ENCODE measurements around the gene THAP5.

THAP5 gene, protein sequence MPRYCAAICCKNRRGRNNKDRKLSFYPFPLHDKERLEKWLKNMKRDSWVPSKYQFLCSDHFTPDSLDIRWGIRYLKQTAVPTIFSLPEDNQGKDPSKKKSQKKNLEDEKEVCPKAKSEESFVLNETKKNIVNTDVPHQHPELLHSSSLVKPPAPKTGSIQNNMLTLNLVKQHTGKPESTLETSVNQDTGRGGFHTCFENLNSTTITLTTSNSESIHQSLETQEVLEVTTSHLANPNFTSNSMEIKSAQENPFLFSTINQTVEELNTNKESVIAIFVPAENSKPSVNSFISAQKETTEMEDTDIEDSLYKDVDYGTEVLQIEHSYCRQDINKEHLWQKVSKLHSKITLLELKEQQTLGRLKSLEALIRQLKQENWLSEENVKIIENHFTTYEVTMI

DNA sequence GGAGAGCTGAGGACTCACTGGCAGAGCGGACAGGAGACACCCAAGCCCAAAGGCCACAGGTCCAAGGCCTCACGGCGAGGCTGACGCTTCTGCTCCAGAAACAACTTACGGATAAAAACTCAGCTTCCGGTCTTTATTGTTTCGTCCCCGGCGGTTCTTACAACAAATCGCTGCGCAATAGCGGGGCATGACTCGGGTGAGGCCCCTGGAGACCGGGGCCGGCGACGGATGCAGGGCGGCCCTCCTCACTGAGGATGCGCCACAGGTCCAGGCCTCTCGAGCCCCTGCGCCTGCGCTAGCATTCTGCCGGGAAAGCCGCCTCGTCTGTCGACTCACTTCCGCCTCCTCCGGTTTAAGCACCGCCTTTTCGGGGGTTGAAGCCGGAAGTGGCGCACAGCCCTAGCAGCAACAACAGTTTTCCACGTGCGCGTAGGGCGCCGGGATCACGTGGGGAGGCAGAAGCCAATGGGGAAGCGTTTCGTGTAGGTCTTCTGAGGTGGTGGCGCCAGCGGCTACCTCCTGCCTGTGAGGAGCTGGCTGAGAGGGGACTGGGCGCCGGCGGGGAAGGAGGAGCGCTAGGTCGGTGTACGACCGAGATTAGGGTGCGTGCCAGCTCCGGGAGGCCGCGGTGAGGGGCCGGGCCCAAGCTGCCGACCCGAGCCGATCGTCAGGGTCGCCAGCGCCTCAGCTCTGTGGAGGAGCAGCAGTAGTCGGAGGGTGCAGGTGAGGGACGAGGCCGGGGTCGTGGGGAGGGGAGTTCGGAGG is at the start of gene THAP5, which contains the start of gene DNAJB9:
TSS of gene THAP5 (minus strand) at position 326 of the 765 bp plus-strand sequence. CDS start at position 189, 137 bp downstream.
TSS of gene DNAJB9 (plus strand) at position 494 of the 765 bp plus-strand sequence. CDS start 1,853 bp downstream, outside the sequence.
- in situ Hi-C loops (cut with MboI; ENCODE audit: low sequenced_read_pairs): no loop called here

DNA sequence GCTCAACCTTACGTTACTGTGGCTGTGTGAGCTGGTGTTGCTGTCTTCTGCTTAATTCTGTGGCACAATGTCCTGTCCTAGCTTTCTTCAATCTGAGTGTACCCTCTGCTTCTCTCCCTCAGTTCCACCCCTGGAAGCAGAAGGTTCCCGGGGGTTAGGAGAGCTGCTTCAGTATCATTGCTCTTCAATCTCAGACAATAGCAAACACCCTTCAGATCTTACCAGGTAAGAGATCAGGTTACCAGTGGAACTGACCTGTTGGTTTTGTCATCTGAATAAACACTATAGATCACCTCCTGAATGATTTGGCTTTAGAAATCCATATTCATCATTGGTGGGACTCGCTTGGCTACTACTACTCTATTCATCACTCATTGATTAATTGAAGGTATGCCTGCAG is 48.5 kb upstream of the THAP5 start:
- in situ Hi-C loops (cut with MboI; ENCODE audit: low sequenced_read_pairs): no loop called here

DNA sequence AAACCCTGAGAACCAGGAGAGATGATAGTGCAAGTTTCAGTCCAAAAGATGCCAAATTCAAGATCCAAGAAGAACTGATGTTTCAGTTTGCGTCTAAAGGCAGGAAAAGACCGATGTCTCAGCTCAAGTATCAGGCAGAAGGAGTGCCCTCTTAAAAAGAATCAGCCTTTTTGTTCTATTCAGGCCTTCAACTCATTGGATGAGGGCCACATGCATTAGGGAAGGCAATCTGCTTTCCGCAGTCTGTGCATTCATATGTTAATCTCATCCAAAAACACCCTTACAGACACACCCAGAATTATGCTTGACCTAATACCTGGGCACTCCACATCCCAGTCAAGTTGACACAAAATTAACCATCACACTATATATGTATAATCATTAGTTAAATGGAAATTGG is 45.4 kb upstream of the THAP5 start:
- in situ Hi-C loops (cut with MboI; ENCODE audit: low sequenced_read_pairs): no loop called here

DNA sequence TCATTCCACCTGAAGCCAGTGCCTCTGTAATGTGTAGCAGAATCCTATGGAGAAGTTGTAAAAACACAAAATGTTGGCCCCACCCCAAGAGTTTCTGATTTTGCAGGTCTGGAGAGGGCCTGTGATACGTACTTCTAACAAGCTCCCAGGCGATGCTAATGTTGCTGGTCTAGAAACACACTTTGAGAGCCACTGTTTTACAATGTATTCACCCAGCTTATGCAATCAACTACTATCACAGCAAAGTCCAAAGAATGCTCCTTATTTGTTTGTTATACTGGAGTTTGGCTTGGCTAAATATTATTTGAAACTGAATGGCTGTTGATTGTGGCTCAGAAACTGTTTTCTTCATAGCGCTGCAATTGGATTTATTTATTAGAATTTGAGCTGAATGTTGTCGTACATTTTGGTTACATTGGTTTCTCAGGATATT is 44.5 kb upstream of the THAP5 start:
- in situ Hi-C loops (cut with MboI; ENCODE audit: low sequenced_read_pairs): no loop called here

DNA sequence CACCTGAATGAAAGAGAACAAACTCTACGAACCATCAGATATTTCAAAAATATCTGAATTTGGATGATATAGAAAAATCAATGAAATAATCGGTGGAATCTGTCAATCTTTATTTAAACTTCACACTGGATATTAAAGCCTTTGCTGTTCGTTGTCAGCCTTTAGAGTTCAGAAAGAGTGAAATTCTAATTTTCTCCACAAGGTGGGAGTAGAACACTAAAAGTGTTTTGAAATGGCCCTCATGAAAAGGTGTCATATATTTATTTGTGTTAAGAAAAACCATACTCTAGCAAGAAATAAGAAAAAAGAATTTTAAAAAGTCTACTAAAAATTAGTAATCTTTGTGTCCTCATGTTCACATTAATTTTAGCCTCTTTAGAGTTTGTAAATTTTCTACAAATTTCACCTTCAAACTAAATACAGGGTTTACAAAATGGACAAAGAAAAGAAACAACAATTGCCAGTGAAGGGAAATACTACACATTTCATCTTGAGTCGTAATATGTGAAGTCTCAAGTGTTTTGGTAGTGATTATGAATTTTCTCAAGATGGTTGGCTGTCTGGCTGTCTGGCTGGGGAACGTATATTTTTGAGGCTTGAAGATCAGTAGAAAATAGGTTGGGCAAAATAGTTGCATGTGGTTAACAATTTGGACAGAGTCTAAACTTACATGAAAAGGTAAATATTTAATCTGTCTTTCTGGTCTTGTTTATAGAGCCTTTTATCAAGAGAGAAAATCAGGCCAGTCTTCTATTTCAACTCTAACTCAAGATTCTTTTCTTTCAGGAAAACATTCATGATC is 43.8 kb upstream of the THAP5 start:
- in situ Hi-C loops (cut with MboI; ENCODE audit: low sequenced_read_pairs): no loop called here

DNA sequence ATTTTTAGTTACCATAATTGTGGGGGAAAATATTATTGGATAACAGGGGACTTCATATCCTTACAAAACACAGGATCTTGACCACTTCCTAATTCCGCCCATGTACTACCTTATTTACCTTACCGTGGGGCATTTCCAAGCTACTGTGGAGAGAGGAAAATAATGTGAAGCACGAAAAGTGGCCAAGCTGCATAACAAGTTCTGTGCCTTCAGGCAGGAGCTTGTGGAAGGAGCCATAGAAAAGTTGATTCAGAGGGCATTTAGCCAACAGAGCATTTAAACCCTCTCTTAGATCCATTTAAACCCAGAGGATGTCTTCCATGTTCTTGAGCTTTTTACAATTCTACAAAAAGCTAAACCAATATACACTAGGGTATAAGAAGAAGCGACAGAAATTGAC is 41.8 kb upstream of the THAP5 start:
- in situ Hi-C loops (cut with MboI; ENCODE audit: low sequenced_read_pairs): no loop called here

DNA sequence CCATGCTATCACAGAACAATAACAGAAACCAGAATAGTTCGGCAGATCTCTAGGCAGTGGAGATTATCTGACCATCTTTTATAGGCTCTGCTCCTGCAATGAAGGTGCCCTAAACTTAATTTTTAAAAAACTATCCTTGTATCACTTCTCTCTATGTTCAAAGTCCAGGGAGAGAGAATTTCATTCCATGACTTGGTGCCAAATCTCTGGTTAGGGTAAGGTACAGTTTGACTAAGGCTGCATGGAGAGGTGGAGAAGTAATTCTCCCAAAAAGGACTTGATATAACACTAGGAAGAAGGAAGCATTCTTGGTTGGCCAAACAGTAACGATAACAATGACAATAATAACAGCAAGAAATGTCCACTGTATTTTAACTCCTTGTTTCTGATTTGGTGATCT is 40.1 kb upstream of the THAP5 start:
- in situ Hi-C loops (cut with MboI; ENCODE audit: low sequenced_read_pairs): no loop called here

DNA sequence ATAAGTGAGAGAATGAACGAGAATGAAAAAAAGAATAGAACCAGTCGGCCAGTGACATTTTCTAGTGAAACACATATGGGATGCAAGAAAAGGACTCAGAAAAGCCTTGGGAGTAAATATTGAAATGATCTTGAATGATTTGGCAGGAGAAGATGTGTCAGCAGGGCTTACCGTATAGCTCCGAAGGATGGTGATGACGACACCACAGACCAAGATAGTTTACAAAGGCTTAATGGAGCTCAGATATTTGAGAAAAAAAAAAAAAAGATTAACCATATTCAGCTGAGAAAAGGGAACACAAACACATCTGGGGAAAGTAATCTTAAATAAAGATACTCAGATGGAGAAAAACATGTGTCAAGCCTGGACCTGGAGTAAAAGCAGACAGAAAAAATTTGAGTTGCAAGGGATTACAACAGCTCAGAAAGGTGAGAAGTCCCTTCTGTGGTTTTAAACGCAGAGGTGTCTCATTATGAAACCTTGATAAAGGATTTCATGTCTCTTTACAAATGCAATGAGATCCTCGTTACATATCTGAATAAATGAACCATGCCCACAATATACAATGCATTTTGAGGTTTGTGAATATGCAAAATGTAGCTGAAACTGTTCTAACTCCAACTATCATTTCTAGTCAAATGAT is 36.2 kb upstream of the THAP5 start:
- in situ Hi-C loops (cut with MboI; ENCODE audit: low sequenced_read_pairs): no loop called here

DNA sequence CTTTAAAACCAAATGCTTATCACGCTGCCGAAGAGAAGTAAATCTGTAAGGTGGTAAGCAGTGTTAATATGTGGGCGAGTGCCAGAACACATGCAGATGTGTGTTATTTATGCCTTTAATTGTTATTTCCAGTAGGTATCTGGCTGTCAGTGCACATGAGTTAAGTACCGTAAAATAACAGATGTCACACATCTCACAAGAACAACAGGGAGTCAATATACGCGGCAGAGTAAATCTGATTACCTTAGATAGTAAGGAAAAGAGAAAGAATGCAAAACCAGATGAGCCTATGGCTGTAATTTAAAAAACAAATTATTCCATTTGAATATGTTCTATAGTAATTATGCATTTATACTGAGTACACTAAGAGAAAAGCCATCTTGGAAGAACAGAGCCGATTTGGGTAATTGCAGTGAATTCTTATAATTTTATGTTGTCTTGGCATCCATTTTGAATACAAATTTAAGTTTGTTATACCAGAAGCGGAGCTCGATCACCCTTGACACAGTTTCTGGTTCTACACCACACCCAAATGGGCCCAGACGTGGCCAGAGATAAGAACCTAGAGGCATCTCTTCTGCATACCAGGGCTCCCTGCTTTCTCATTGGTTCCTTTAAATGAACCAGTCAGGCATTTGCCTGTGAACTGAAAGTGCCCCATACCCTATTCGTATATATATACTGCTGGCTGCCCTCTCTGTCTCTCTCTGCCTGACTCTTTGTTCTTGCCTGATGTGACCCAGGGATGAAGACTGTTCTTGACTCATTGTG is 35.0 kb upstream of the THAP5 start:
- in situ Hi-C loops (cut with MboI; ENCODE audit: low sequenced_read_pairs): no loop called here

DNA sequence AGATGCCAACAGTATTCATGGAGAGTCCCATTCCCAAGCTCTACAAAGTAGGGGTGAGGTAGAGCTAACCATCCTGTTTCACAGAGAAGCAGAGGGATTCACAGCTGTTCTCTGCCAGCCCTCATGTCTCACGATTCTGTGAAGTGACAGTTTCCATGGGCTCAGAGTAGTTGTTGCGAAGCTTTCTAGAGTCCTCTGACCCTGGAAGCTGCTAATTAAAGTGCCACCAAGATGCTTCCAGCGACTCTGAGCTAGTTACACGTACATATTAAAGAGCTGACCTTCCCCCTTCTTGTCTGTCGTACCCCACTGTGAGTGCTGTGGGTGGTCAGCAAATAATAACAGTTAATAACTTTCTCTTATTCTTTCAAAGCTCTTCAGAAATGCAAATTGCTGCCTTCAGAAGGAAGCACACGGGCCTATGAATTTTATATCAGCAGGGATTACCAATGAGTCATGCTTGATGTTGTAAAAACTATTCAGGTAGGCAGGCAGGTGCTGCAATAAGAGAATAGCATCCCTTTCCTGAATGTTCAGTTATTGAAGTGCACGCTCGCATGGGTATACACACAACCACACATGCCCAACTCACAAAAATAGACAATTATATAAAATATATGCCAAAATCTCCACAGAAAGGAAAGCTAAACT is 34.3 kb upstream of the THAP5 start:
- in situ Hi-C loops (cut with MboI; ENCODE audit: low sequenced_read_pairs): no loop called here

DNA sequence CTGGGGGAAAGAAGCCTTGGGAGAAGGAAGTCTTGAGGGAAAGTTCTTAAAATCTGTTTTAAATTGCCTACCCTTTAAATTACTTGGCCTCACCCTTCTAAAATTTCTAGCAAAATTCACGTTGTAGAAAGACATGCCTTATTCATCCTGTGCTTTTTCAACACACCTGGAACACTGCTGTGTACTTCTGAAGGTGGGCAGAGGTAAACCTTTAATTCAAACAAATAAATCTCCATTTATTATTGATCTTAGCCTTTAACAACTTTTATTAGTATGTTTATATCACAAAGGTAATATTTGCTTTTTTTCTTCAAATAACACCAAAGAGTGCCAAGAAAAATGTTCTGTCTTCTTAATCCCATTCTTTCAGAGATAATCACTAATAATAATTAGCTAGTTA is 30.9 kb upstream of the THAP5 start:
- in situ Hi-C loops (cut with MboI; ENCODE audit: low sequenced_read_pairs): no loop called here

DNA sequence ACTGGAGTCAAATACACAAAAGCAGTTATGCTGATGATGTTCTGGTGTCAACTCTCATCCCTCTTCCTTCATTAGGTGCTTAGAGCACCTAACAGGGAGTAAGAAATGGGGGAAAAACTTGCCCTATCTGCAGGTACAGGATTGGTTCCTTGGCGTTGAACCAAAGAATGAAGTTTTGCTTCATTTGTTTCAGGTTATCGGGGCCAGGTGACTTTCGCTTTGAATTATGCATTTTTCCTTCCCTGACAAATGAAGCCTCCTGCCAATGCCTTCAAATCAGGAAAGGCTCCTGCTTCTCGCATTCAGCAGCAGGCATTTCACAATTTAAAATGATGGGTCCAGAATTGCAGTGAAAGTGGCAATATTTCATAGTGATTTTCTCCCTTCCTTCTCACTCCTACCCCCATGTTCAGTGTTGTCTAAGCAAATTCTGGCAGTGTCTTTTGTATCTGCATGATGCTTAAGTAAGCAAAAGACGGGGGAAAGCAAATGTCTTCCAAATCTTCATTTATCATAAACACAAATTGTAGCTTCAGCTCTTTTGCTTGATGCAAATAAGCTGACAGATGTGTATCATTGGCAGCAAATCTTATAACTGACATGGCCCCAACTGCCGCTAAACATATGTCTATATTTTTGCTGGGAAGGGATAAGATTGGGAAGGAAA is 29.5 kb upstream of the THAP5 start:
- in situ Hi-C loops (cut with MboI; ENCODE audit: low sequenced_read_pairs): no loop called here

DNA sequence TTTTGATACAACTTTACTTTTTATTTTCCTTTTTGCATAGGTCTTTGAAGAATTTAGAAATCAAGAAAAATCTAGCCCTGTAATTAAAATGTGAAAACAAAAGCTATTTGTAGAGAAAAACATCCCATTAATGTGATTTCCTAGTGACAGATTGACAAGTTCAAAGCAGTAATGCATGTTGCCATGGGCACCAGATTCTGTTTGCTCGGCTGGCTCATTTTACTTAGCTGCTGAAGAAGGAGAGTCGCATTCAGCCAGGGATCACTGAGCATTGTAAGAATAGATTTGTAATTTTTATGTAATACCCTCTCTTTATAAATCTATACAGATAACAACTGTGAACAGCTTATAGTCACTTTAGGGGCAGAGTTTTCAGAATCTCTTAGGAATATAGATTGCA is 28.6 kb upstream of the THAP5 start:
- in situ Hi-C loops (cut with MboI; ENCODE audit: low sequenced_read_pairs): no loop called here

DNA sequence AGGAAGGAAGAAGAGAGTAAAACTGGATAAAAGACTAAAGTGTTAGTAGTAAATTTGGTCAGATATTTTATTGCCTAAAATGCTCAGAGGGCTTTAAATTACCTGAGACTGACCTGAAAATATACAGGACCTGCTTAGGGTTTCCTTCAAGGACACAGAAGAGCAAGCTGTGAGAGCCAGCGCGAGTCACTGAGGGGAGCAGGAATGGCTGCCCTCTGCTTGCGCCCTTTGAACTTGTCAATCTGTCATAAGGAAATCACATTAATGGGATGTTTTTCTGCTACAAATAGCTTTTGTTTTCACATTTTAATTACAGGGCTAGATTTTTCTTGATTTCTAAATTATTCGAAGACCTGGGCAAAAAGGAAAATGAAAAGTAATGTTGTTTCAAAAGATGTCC is 27.1 kb upstream of the THAP5 start:
- in situ Hi-C loops (cut with MboI; ENCODE audit: low sequenced_read_pairs): no loop called here

DNA sequence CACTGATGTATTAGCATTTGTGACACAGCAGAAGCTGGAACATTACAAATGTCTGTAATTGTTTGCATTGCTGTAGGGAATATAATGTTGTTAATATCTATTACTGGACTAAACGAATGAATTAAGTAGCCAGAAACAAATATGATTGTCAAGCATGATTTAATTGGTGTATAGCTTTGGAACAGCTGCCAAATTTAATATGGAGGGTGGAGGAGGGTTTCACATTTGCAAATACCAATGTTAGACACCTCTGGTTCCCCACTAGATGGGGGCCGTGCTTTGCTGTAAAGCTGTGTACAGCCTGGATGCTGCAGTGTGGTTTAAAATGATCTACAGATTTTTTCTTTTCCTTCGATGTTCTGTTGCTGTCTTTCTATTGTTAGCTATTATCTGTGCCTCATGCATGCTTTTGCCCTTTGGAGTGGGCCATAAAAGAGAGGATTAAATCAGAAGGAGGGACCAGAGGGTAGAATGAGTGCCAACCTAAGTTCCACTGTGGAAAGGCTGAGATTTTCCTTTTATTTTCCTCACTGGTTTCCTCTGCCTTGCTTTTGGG is 23.2 kb upstream of the THAP5 start:
- in situ Hi-C loops (cut with MboI; ENCODE audit: low sequenced_read_pairs): no loop called here

DNA sequence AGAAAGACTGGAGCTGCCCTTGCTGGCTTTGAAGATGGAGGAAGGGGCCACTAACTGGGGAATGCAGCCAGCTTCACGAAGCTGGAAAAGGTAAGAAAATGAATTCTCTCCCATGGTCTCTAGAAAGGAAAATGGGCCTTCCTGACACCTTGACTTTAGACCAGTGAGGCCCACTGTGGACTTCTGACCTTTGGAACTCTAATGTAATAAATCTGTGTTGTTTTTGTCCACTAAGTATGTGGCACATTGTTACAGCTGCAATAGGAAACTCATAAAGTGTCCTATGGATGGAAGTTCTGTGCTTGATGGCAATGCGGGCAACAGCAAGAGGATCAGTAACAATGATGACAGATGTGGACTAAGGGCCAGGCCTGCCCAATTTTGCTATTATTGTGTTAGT is 21.1 kb upstream of the THAP5 start:
- in situ Hi-C loops (cut with MboI; ENCODE audit: low sequenced_read_pairs): no loop called here

DNA sequence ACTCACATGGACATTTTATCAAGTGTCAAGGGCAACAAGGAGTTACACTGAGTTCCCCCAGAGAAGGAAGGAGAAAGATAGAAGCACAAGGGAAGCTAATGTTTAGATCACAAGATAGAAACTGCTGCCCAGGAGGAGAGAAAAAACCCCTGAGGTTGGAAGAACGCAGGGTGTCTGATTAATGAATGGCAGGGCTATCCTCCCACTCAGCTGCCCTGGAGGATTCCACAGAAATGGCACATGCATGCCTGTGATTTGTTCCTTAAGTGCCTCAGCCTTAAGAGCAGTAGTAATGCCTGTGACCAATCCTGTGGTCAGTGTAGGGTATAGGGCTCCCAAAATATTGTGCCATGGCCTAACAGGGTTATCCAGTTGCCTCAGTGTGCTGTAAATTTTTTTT is 20.4 kb upstream of the THAP5 start:
- in situ Hi-C loops (cut with MboI; ENCODE audit: low sequenced_read_pairs): no loop called here

DNA sequence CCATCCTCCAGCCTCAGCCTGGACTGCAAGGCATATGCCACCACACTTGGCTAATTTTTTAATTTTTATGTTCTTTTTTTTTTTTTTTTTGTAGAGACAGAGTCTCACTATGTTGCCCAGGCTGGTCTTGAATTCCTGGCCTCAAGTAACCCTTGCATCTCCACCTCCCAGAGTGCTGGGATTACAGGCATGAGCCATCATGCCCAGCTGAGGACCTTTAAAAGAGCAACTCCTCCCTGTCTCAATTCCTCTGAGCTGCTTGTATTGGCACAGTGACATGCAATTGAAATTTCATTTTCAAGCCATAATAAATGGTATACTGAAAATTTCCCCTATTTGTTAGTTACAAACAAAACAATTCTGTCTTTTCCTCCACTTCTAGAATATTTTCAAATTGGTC is 19.7 kb upstream of the THAP5 start:
- in situ Hi-C loops (cut with MboI; ENCODE audit: low sequenced_read_pairs): no loop called here

DNA sequence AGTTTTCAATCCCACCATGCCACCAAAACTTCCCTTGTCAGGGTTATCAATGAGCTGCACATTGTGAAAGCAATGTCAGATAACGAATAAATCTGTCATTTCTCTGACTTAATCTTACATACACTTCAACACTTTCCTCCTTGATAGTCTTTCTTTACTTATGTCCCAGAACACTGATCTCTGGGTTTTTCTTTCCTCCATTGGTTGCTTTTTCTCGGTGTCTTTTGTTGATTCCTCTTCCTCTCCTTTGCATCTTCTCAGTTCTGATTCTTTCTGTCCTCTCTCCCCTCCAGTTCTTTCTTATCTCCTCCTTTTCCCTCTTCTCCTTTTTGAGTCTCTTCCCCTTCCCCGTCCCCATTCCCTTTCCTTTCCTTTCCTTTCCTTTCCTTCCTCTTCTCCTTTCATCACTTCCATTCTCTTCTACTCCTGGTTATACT is 16.8 kb upstream of the THAP5 start:
- in situ Hi-C loops (cut with MboI; ENCODE audit: low sequenced_read_pairs): no loop called here
